Stimulated activated effector memory CD8-positive, alpha-beta T cell treated with anti-CD3 and anti-CD28 coated beads, Interleukin-12 subunit alpha, Interleukin-12 subunit beta, amount 100 ng/mL, for 72 hours (primary cell): ENCODE measurements around the gene OLFML2B.

ENCODE experiments used
- ATAC-seq: fragments of 150-1000 bp; cut with Tn5 transposase; 2 replicates; pipeline ENCODE4 v1.10.0; 2021
- DNase-seq, 2 donors: peaks; one replicate each; pipeline ENCODE4 v3.0.0; 2021 to 2022; ENCODE audit warnings: low spot score in 2 of 2
- H3K27ac Mint-ChIP-seq: one replicate; pipeline ENCODE4 v1.8.0; 2022; ENCODE audit warnings: mild to moderate bottlenecking, mixed read lengths
- H3K36me3 Mint-ChIP-seq: one replicate; pipeline ENCODE4 v1.8.0; 2022; ENCODE audit warnings: mild to moderate bottlenecking, mixed read lengths
- H3K4me1 Mint-ChIP-seq: one replicate; pipeline ENCODE4 v1.8.0; 2022; ENCODE audit warnings: mixed read lengths
- H3K4me3 Mint-ChIP-seq: one replicate; pipeline ENCODE4 v1.8.0; 2022; ENCODE audit warnings: mild to moderate bottlenecking, mixed read lengths
- H3K9me3 Mint-ChIP-seq: one replicate; pipeline ENCODE4 v1.8.0; 2022; ENCODE audit warnings: mixed read lengths

Gene OLFML2B

GRCh38 chr1:161954466-161954865 is 69.2 kb downstream of the OLFML2B start:
- no peak for DNase-seq
- no peak for ATAC-seq
- Mint-ChIP-seq H3K4me3 (no peak overlapping the region), H3K4me1 (peaks cover 28% of the 10 kb centered on the region), H3K9me3 (no peaks in the 10 kb centered on the region), H3K36me3 (peaks cover 21% of the 10 kb centered on the region), H3K27ac (no peak overlapping the region)

DNA sequence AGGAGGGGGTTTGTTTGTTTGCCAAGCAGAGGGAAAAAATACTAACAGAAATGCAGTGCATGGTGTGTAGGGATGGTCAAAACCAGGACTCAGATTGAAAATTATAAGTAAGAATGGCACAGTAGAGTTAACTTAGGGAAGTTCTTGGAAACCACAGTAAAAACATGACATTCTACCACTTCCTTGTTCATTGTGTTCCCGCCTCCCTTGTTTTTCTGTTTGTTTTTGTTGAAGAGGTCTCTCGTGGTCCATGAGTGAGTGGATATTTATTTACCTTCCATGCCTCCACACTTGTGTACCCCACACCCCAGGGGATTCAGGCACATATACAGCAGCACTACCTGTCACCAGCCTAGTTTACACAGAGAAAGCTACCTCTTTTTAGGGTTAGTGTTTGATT is 69.6 kb downstream of the OLFML2B start:
- Mint-ChIP-seq H3K27ac (peak overlapping the region; percentile 40), H3K9me3 (no peaks in the 10 kb centered on the region), H3K4me1 (peaks cover 28% of the 10 kb centered on the region), H3K36me3 (peaks cover 17% of the 10 kb centered on the region), H3K4me3 (no peak overlapping the region)
- ATAC-seq = no peak
- DNase-seq = no peak

DNA sequence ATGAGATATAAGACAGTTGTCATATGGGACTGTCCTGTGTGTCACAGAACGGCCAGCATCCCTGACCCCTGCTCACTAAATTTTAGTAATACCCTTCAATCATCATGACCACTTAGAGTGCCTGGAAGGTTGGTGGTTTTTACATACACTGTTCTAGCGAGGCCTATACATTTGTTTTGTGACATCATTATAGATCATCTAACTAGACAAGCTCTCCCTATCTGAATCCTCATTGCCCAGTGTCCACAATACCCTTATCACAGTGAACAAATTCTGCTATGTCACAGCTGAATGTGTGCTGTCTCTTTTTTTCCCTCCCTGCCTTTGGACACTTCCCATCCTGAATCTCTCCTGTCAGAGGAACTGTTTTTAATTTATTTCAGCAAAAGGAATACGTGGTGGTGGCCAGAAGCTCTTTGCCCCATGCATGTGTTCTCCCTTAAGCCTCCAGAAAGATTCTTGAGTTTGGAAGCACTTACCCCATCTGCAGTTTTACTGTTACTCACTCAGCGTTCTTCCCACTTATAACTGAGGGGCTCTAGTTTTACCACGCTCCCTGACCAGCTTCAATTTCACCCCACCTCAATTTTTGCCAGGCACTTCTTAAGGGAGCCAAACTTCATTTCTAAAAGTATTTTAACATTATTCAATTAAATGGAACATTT is 70.3 kb downstream of the OLFML2B start:
- Mint-ChIP-seq H3K36me3 (peaks cover 10% of the 10 kb centered on the region), H3K4me3 (no peak overlapping the region), H3K9me3 (no peaks in the 10 kb centered on the region), H3K27ac (peak overlapping the region; percentile 40), H3K4me1 (peaks cover 28% of the 10 kb centered on the region)
- DNase-seq = no peak
- ATAC-seq = no peak

- Mint-ChIP-seq H3K36me3 (peaks cover 5% of the 10 kb centered on the region), H3K9me3 (no peaks in the 10 kb centered on the region), H3K27ac (no peak overlapping the region), H3K4me3 (no peak overlapping the region), H3K4me1 (peaks cover 28% of the 10 kb centered on the region)
- ATAC-seq (no peak), DNase-seq (no peak)
Observed at GRCh38 chr1:161952607-161953172, 71.0 kb downstream of the OLFML2B start.

GRCh38 chr1:161951646-161952045 is 72.0 kb downstream of the OLFML2B start:
- H3K4me1 Mint-ChIP-seq = peaks cover 28% of the 10 kb centered on the region
- ATAC-seq (no peak), DNase-seq (no peak)
- no peaks in the 10 kb centered on the region for H3K36me3 Mint-ChIP-seq
- no peaks in the 10 kb centered on the region for H3K9me3 Mint-ChIP-seq
- no peak overlapping the region for H3K27ac Mint-ChIP-seq
- H3K4me3 Mint-ChIP-seq = no peak overlapping the region

GRCh38 chr1:161950377-161950776 is 73.3 kb downstream of the OLFML2B start:
- ATAC-seq = no peak
- Mint-ChIP-seq H3K9me3 (no peaks in the 10 kb centered on the region), H3K36me3 (peaks cover 6% of the 10 kb centered on the region), H3K4me3 (no peak overlapping the region), H3K27ac (no peak overlapping the region), H3K4me1 (peaks cover 28% of the 10 kb centered on the region)
- no peak for DNase-seq

DNA sequence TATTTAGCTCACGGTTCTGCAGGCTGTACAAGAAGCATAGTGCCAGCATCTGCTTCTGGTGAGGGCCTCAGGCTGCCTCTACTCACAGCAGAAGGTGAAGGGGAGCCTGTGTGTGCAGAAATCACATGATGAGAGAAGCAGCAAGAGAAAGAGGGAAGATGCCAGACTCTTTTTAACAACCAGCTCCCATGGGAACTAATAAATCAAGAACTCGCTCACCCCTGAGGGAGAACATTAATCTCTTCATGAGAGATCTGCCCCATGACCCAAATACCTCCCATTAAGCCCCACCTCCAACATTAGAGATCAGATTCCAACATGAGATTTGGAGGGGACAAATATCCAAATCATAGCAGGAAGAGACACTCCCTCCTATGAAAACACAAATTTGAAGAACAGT is 74.1 kb downstream of the OLFML2B start:
- DNase-seq = no peak
- ATAC-seq = no peak
- Mint-ChIP-seq H3K4me1 (peaks cover 20% of the 10 kb centered on the region), H3K36me3 (peaks cover 9% of the 10 kb centered on the region), H3K4me3 (no peak overlapping the region), H3K9me3 (no peaks in the 10 kb centered on the region), H3K27ac (no peak overlapping the region)

- no peak for ATAC-seq
- no peak overlapping the region for H3K27ac Mint-ChIP-seq
- H3K36me3 Mint-ChIP-seq = peaks cover 19% of the 10 kb centered on the region
- H3K4me1 Mint-ChIP-seq = peaks cover 9% of the 10 kb centered on the region
- no peaks in the 10 kb centered on the region for H3K9me3 Mint-ChIP-seq
- no peak for DNase-seq
- H3K4me3 Mint-ChIP-seq = no peak overlapping the region
Observed at GRCh38 chr1:161948435-161948834, 75.2 kb downstream of the OLFML2B start.

DNA sequence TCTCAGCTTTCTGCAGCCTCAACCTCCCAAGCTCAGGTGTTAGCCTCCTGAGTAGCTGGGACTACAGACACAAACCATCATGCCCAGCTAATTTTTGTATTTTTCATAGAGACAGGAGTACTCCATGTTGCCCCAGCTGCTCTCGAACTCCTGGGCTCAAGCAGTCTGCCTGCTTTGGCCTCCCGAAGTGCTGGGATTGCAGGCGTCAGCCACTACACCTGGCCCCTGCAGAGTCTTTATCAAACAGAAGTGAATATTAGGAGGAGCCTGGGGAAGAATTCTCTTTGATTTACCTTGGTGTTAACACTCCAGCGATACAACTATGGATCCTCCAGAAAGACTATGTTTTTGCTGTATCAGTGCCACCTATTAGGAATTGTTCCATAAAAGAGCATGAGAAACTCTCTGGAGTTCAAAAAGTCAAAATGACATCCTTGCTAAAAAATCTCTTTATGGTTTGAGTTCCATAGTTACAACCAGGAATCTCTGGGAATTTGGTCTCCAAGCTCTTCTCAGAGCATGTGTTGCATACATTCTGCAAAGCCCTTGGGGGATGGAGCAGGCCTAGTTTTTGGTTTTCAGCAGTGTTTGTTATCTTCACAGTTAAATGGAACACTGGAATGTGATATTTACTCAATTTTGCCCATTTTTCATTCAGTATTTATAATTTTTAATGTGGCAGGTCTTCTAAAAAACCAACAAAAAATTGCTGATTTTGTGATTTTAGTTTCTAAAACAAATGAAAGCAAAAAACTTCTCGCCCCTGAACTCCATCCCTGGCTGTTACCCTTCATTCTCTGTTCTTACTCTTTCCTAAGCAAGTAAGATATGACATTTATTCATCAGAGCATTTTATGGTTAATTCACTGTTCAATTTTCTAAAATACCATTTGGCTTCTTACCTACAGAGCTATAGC is 77.3 kb downstream of the OLFML2B start:
- no peaks in the 10 kb centered on the region for H3K9me3 Mint-ChIP-seq
- no peak overlapping the region for H3K4me3 Mint-ChIP-seq
- peaks cover 28% of the 10 kb centered on the region for H3K36me3 Mint-ChIP-seq
- ATAC-seq (no peak), DNase-seq (no peak)
- no peaks in the 10 kb centered on the region for H3K4me1 Mint-ChIP-seq
- no peak overlapping the region for H3K27ac Mint-ChIP-seq

DNA sequence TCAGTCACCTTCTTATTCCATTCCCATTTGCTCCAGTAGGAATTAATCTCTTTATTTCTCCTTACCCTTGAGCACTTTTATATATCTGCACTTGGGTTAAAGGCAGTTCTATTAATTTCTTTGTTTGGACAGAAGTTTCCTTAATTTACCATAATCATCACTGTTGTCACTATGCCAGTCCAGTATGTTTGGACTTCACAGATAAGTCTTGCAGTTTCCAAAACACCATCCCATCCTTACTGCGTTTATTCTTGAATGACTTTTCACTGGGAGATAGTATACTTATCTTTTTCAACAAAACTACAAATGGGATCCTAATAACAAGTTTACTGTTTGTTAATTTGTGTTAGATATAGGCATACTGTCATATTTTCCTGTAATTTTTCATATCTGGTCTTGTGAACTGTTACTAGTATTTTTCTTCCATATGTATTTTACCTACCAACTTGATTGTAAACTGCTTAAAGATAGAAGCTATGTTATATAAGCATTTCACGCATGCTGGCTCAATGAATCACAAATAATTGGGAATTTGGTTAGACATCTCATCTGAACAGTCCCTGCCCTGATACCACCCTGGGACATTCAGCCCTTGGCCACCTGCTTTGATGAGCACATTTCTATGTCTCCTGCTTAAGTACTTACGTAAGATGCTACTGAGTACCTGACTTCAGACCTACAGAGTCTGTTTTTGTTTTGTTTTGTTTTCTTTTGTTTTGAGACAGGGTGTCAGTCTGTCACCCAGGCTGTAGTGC is 78.2 kb downstream of the OLFML2B start:
- Mint-ChIP-seq H3K27ac (no peak overlapping the region), H3K4me1 (no peaks in the 10 kb centered on the region), H3K4me3 (no peak overlapping the region), H3K9me3 (no peaks in the 10 kb centered on the region), H3K36me3 (peaks cover 28% of the 10 kb centered on the region)
- no peak for ATAC-seq
- no peak for DNase-seq

GRCh38 chr1:161944381-161944780 is 79.3 kb downstream of the OLFML2B start:
- Mint-ChIP-seq H3K36me3 (peaks cover 28% of the 10 kb centered on the region), H3K4me3 (no peak overlapping the region), H3K27ac (no peak overlapping the region), H3K4me1 (no peaks in the 10 kb centered on the region), H3K9me3 (no peaks in the 10 kb centered on the region)
- DNase-seq (no peak), ATAC-seq (no peak)

DNA sequence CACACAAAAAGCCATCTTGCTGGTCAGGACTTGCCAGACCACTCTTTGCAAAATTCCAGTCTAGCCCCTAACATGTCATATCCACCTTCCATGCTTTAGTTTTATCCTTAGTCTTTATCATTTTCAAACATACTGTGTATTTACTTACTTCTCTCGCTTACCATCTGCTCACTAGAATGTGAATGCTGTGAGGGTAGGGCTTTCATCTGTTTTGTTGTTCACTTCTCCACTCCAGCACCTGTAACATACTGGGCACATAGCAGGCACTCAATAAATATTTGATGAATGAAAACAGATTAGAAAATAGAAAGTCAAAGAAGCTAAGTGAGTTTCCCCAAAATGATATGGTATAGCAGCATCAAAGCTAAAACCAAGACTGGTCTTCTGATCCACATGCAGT is 79.9 kb downstream of the OLFML2B start:
- no peaks in the 10 kb centered on the region for H3K4me1 Mint-ChIP-seq
- DNase-seq (no peak), ATAC-seq (no peak)
- no peaks in the 10 kb centered on the region for H3K9me3 Mint-ChIP-seq
- no peak overlapping the region for H3K4me3 Mint-ChIP-seq
- H3K27ac Mint-ChIP-seq = peak overlapping the region; percentile 4
- peaks cover 28% of the 10 kb centered on the region for H3K36me3 Mint-ChIP-seq

GRCh38 chr1:161941726-161942436 is 81.8 kb downstream of the OLFML2B start:
- ATAC-seq (no peak), DNase-seq (no peak)
- no peak overlapping the region for H3K4me3 Mint-ChIP-seq
- H3K36me3 Mint-ChIP-seq = peaks cover 30% of the 10 kb centered on the region
- H3K27ac Mint-ChIP-seq = no peak overlapping the region
- no peaks in the 10 kb centered on the region for H3K4me1 Mint-ChIP-seq
- no peaks in the 10 kb centered on the region for H3K9me3 Mint-ChIP-seq

- H3K9me3 Mint-ChIP-seq = no peaks in the 10 kb centered on the region
Observed at GRCh38 chr1:161940866-161941591, 82.6 kb downstream of the OLFML2B start.

More at GRCh38 chr1:161940866-161941591, 82.6 kb downstream of the OLFML2B start:
- Mint-ChIP-seq H3K36me3 (peaks cover 35% of the 10 kb centered on the region), H3K4me3 (no peak overlapping the region), H3K27ac (no peak overlapping the region), H3K4me1 (no peaks in the 10 kb centered on the region)
- no peak for DNase-seq
- no peak for ATAC-seq
